ENCODE measurements around the gene IRF2.
"Not testable (repeated sequence)": the region's sequence is repeated elsewhere in the genome, so short reads cannot be mapped to it uniquely, and the experiment has no call there.

Gene IRF2

DNA sequence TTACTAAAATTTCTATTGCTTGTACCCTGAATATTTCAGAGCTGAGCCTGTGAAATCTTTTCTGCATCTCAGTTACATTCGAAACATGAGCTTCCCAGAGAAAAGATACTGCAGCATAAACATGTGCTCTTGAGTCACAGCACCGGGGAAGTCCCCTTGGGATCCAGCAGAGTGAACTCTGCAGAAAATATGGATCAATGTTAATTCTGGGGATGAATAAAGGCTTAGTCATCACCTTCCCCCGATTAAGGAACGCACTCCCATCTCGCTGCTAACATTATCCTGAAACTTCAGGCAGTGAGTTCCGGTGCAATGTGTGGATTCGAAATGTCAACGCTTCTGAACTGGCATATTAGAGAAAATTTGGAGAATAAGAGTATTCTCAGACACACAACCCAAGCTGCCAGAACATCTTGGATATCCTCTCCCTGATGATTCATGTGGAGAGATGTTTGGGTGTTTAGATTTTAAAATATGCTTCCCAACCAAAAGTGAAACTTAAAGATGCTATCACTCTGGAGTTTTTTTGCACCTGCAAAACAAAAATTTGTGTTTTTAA is 90.8 kb downstream of the IRF2 start:
- TF ChIP-seq, protein P1, sequence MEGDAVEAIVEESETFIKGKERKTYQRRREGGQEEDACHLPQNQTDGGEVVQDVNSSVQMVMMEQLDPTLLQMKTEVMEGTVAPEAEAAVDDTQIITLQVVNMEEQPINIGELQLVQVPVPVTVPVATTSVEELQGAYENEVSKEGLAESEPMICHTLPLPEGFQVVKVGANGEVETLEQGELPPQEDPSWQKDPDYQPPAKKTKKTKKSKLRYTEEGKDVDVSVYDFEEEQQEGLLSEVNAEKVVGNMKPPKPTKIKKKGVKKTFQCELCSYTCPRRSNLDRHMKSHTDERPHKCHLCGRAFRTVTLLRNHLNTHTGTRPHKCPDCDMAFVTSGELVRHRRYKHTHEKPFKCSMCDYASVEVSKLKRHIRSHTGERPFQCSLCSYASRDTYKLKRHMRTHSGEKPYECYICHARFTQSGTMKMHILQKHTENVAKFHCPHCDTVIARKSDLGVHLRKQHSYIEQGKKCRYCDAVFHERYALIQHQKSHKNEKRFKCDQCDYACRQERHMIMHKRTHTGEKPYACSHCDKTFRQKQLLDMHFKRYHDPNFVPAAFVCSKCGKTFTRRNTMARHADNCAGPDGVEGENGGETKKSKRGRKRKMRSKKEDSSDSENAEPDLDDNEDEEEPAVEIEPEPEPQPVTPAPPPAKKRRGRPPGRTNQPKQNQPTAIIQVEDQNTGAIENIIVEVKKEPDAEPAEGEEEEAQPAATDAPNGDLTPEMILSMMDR (IDR thresholded peaks at IDR 0.05) = no peak
- TF ChIP-seq ZFX (IDR thresholded peaks at IDR 0.05; ENCODE audit: borderline replicate concordance) = no peak
- H3K27ac ChIP-seq = no peak overlapping the region

DNA sequence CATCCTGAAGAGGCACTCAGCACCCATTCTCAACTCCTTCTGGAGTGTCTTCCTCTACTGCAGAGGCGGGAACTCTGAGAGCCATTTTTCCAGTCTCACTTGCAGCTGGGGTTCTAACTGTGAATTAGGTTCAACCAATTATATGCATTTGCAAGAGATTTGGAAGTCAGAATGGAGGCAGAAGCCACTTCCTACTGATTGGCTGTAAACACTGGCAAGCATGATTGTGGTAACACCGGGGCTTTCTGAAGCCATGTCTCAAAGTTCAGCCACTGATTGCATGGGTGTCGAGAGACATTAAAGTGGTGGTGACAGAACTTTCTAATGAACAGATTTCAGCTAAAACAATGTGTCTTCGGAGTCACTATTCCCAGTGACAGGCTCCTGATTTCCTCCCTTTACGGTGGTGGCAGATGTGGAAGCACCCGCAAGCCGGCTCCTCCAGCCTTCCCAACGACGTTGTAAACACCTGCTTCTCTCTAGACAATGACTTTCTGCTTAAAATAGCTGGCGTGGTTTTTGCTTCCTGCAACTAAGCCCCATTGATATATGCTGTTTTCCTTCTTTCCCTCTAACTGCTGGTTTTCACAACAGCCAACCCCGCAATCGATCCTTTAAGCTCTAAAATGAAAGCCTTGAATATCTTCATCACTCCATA is 92.0 kb downstream of the IRF2 start:
- TF ChIP-seq, protein P1 (IDR thresholded peaks at IDR 0.05) = no peak
- TF ChIP-seq ZFX (IDR thresholded peaks at IDR 0.05; ENCODE audit: borderline replicate concordance) = no peak
- no peak overlapping the region for H3K27ac ChIP-seq

DNA sequence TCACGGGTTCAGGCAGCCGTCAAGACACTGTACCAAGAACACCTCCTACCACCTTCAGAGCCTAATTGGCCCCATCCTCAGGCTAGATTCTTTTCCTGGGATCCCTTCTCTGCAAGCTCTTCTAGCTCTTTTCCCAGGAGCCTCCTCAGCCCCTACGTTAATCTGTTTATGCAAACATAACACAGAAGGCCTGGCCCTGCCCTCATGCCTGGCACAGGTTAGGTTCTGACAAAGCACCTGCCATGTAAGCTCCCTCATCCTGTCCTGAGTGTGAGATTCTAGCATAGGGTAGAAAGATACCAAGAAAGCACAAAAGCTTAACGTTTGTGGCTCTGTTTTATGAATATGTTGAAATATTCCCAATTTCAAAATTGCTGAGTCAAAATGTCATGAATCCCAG is 93.6 kb downstream of the IRF2 start:
- no peak for TF ChIP-seq ZFX (IDR thresholded peaks at IDR 0.05; ENCODE audit: borderline replicate concordance)
- TF ChIP-seq, protein P1 (IDR thresholded peaks at IDR 0.05) = no peak
- no peak overlapping the region for H3K27ac ChIP-seq

DNA sequence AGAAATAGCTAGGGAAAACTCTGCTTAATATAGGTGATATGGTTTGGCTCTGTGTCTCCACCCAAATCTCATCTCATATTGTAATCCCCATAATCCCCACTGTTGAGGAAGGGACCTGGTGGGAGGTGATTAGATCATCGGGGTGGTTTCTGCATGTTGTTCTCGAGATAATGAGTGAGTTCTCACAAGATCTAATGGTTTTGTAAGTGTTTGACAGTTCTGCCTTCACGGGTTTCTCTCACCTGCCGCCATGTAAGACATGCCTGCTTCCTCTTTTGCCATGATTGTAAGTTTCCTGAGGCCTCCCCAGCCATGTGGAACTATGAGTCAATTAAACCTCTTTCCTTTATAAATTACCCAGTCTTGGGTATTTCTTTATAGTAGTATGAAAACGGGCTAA is 94.1 kb downstream of the IRF2 start:
- H3K27ac ChIP-seq = not testable (repeated sequence)

DNA sequence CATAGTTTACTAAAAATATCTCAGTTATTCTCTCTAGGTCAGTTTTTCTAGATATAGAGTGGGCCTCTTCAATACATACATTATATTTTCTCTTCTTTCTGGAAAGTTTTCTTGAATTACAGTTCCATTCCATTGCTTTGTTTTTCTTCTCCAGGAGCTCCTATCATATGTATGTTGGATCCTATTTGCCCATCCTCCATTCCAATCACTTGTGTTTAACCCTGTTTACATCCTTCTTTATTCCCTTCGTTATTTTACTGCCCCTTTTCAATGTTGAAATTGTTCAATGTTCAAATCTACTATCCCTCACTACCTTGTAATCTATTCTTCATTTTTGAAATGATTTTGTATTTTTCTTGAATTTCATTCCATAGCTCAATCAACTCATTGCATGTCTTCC is 97.4 kb downstream of the IRF2 start:
- TF ChIP-seq, protein P1 (IDR thresholded peaks at IDR 0.05) = no peak
- no peak for TF ChIP-seq ZFX (IDR thresholded peaks at IDR 0.05; ENCODE audit: borderline replicate concordance)
- H3K27ac ChIP-seq = no peak overlapping the region

DNA sequence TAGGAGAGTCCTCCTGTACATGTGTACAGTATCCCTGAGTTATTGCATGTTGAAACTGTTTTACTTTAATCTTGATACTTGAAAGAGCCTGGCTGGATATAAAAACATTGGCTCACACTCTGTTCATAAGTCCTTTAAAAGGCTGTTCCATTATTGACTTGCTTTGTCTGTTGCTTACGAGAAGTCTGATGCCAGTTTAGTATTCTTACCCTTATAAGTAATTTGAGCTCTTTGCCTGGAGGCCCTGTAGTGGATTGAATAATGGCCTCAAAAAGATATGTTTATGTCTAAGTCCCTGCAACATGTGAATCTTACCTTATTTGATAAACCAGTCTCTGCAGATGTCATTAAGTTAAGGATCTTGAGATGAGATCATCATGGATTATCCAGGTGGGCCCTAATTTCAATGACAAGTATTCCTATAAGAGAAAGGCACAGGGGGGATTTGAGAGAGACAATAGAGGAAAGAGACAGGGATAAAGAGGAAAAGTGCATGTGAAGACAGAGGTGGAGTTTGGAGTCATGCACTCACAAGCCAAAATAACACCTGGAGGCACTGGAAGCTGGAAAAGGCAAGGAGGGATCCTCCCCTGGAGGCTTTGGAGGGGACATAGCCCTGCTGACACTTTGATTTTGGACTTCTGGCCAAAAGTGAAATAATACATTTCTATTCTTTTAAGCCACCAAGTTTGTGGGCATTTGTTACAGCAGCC is 98.1 kb downstream of the IRF2 start:
- no peak overlapping the region for H3K27ac ChIP-seq
- TF ChIP-seq, protein P1 (IDR thresholded peaks at IDR 0.05) = no peak
- no peak for TF ChIP-seq ZFX (IDR thresholded peaks at IDR 0.05; ENCODE audit: borderline replicate concordance)

DNA sequence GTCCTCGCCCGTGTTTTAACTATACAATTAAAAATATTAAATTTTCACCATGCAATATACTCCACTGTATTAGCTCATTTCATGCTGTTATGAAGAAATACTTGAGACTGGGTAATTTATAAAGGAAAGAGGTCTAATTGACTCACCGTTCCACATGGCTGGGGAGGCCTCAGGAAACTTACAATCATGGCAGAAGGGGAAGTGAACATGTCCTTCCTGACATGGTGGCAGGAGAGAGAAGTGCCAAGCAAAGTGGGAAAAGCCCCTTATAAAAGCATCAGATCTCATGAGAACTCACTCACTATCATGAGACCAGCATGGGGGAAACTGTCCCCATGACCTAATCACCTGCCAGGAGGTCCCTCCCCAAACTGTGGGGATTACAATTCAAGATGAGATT is 98.7 kb downstream of the IRF2 start:
- H3K27ac ChIP-seq = not testable (repeated sequence)

DNA sequence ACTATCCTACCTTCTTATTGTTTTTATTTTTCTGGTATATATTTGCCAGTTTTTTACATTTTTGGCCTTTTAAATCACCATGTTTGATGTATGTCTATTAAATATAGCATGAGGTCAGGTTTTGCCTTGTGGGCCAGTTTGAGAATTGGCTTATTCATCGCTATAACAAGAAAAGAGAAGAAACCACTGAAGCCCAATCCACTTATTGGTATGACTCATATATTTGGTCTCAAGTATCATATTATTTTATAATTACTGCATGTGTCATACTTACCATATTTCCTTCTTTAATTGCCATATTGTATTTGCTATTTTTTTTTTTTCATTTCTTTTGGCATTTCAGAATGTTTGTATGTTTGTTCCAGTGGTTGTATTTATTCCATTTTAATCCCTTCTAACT is 99.3 kb downstream of the IRF2 start:
- no peak overlapping the region for H3K27ac ChIP-seq
- no peak for TF ChIP-seq ZFX (IDR thresholded peaks at IDR 0.05; ENCODE audit: borderline replicate concordance)
- TF ChIP-seq, protein P1 (IDR thresholded peaks at IDR 0.05) = no peak

Measured in 22Rv1 (cell line).